ENCODE results near the gene KRT77.

DNA sequence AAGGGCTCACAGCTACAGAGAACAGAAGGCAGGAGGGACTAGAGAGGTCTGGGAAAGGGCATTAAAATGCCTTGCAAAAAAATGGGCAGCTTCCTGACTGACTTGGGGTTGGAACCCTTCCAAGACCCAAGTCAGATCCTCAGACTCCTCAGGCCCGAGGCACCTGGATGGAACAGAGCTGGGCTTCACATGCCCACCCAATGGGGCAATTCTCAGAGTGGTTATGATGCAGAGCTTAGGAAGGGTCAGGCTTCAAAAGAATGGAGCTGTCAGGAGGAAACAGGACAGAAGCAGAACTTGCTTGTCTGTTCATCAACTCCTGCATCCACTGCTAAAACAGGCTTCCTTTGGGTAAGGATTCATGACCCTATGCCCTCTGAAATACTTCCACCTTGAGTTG is 13.4 kb downstream of the KRT77 start:
- TF ChIP-seq ISL1 (CRISPR knock-in tag; IDR thresholded peaks at IDR 0.05), result no peak
- TF ChIP-seq SNAI2 (CRISPR knock-in tag; IDR thresholded peaks at IDR 0.05), result no peak
- no peak for TF ChIP-seq POU6F1 (CRISPR knock-in tag; IDR thresholded peaks at IDR 0.05; ENCODE audit: borderline replicate concordance, low read depth)
- no peak for TF ChIP-seq ZFP3 (CRISPR knock-in tag; IDR thresholded peaks at IDR 0.05)
- no peak for TF ChIP-seq CSRNP3 (CRISPR knock-in tag; IDR thresholded peaks at IDR 0.05)
- TF ChIP-seq ARNTL (CRISPR knock-in tag; IDR thresholded peaks at IDR 0.05; ENCODE audit: borderline replicate concordance, low read depth), result no peak
- no peak for TF ChIP-seq TOX (CRISPR knock-in tag; IDR thresholded peaks at IDR 0.05; ENCODE audit: borderline replicate concordance)
- no peak for TF ChIP-seq ZFP30 (CRISPR knock-in tag; IDR thresholded peaks at IDR 0.05)
- TF ChIP-seq, protein P1, sequence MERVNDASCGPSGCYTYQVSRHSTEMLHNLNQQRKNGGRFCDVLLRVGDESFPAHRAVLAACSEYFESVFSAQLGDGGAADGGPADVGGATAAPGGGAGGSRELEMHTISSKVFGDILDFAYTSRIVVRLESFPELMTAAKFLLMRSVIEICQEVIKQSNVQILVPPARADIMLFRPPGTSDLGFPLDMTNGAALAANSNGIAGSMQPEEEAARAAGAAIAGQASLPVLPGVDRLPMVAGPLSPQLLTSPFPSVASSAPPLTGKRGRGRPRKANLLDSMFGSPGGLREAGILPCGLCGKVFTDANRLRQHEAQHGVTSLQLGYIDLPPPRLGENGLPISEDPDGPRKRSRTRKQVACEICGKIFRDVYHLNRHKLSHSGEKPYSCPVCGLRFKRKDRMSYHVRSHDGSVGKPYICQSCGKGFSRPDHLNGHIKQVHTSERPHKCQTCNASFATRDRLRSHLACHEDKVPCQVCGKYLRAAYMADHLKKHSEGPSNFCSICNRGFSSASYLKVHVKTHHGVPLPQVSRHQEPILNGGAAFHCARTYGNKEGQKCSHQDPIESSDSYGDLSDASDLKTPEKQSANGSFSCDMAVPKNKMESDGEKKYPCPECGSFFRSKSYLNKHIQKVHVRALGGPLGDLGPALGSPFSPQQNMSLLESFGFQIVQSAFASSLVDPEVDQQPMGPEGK (CRISPR knock-in tag; IDR thresholded peaks at IDR 0.05; ENCODE audit: borderline replicate concordance), result no peak
- no peak for TF ChIP-seq RARB (CRISPR knock-in tag; IDR thresholded peaks at IDR 0.05)

Data from SK-N-SH treated with all-trans-retinoic acid at 6 μM for 48 hours (cell line).